Hepatocyte (in vitro differentiated cells): ENCODE data around the gene SAMD4A.

ENCODE experiments used
- CTCF ChIP-seq: fragments of 200-600 bp; sonication (generic); IDR thresholded peaks from 2 replicates; pipeline ENCODE4 v1.5.1; 2016; ENCODE audit warnings: antibody characterized with exemption, mild to moderate bottlenecking; ENCODE audit not compliant: poor library complexity
- EZH2phosphoT487 ChIP-seq: fragments of 200-600 bp; sonication (generic); IDR thresholded peaks from one replicate; pipeline ENCODE4 v1.6.1; 2018; ENCODE audit warnings: antibody characterized with exemption, mild to moderate bottlenecking, low read depth, moderate library complexity; ENCODE audit not compliant: unreplicated experiment, severe bottlenecking

GRCh38 chr14:54725998-54726397 is 159.1 kb downstream of the SAMD4A start:
- TF ChIP-seq CTCF (no peak), EZH2phosphoT487 (no peak)
